ENCODE data around the gene SCTR.

SCTR gene

DNA sequence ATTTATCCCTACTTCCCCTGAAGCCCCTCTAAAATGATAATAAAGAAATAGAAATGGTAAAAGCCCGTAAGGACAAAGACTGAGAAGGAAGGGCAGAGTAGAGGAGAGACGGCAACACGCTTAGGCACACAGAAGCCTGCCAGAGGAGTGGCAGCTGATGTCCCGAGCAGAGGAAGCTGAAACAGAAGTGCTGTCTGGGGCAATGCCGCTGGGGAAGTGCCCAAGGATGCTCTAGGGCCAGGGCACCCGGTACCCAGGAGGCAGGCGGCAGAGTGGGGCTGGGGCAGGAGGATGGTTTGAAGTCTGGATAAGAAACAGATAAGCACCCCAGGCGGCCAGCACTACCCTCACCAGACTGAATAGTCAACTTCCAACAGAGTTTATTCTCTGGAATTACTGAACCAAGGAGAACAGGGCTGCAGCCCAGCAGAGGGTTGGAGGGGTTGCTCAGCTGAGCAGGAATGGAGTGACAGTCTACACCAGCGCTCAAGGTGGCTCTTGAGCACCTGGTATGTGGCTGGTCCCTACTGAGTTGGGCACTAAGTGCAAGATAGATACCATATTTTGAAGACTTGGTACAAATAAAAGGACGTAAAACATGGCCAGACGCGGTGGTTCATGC lies 70.2 kb downstream of the SCTR start:
- Histone ChIP-seq H3K9ac (ENCODE audit: low read length in 5 of 5) (no peak overlapping the region), H3K9me3 (ENCODE audit: control insufficient read depth in 5 of 5, low read length in 5 of 5) (peaks cover 0 to 2% (median 0%) of the 10 kb centered on the region in 5 donors), H3K4me3 (ENCODE audit: low read depth in 1 of 5, low read length in 5 of 5) (no peak overlapping the region), H3K36me3 (ENCODE audit: control insufficient read depth in 5 of 5, insufficient read depth in 5 of 5, low read length in 5 of 5) (no peaks in the 10 kb centered on the region), H3K4me1 (ENCODE audit: control insufficient read depth in 5 of 5, insufficient read depth in 5 of 5, low read length in 5 of 5) (peaks cover 0 to 12% (median 5%) of the 10 kb centered on the region in 5 donors), H3K27me3 (ENCODE audit: control insufficient read depth in 5 of 5, insufficient read depth in 4 of 5, low read length in 5 of 5) (no peaks in the 10 kb centered on the region), H3K27ac (ENCODE audit: low read depth, low read length) (no peak overlapping the region)

DNA sequence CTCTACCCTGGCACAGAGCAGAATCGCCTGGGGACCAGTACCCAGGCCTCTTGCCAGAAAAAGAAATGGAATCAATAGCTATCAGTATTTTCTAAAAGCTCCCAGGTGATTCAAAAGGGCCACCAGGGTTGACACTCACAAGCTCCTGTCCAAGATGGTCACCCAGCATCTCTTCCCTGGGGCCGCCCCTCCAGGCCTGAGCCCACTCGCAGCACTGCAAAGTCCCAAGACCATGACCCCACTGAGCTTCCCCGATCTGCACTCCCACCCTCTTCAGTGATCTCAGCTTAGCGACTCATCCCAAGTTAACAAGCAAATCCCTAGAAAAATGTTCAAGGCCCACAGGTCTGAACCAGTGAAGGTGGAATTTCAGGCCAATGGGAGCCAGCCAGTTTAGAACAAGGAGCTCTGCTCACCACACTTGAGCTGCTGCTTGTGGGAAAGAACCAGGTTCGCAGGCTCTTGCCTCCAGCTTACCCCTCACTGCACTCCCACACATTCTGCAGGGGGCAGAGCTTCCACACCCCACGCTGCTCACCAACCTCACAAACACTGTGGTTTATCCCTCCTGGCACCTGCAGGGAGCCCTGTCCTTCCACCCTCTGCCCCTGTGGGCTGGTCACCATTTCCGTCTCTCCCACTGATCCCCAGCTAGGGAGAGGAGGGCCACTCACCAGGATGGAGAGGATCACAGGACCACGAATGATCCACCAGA lies 72.8 kb downstream of the SCTR start:
- Histone ChIP-seq H3K36me3 (ENCODE audit: control insufficient read depth in 5 of 5, insufficient read depth in 5 of 5, low read length in 5 of 5) (no peaks in the 10 kb centered on the region), H3K9me3 (ENCODE audit: control insufficient read depth in 5 of 5, low read length in 5 of 5) (no peaks in the 10 kb centered on the region), H3K9ac (ENCODE audit: low read length in 5 of 5) (no peak overlapping the region), H3K4me1 (ENCODE audit: control insufficient read depth in 5 of 5, insufficient read depth in 5 of 5, low read length in 5 of 5) (peaks cover 0 to 15% (median 5%) of the 10 kb centered on the region in 5 donors), H3K27me3 (ENCODE audit: control insufficient read depth in 5 of 5, insufficient read depth in 4 of 5, low read length in 5 of 5) (no peaks in the 10 kb centered on the region), H3K27ac (ENCODE audit: low read depth, low read length) (no peak overlapping the region), H3K4me3 (ENCODE audit: low read depth in 1 of 5, low read length in 5 of 5) (no peak overlapping the region)

- Histone ChIP-seq H3K4me1 (ENCODE audit: control insufficient read depth in 5 of 5, insufficient read depth in 5 of 5, low read length in 5 of 5) (peaks cover 0 to 16% (median 5%) of the 10 kb centered on the region in 5 donors), H3K4me3 (ENCODE audit: low read depth in 1 of 5, low read length in 5 of 5) (no peak overlapping the region), H3K27me3 (ENCODE audit: control insufficient read depth in 5 of 5, insufficient read depth in 4 of 5, low read length in 5 of 5) (no peaks in the 10 kb centered on the region), H3K27ac (ENCODE audit: low read depth, low read length) (no peak overlapping the region), H3K9ac (ENCODE audit: low read length in 5 of 5) (no peak overlapping the region), H3K36me3 (ENCODE audit: control insufficient read depth in 5 of 5, insufficient read depth in 5 of 5, low read length in 5 of 5) (no peaks in the 10 kb centered on the region), H3K9me3 (ENCODE audit: control insufficient read depth in 5 of 5, low read length in 5 of 5) (no peaks in the 10 kb centered on the region)
Measured at GRCh38 chr2:119449521-119449920, 74.8 kb downstream of the SCTR start.

- H3K9ac ChIP-seq (ENCODE audit: low read length in 5 of 5) = no peak overlapping the region
- no peaks in the 10 kb centered on the region for H3K27me3 ChIP-seq (ENCODE audit: control insufficient read depth in 5 of 5, insufficient read depth in 4 of 5, low read length in 5 of 5)
- H3K36me3 ChIP-seq (ENCODE audit: control insufficient read depth in 5 of 5, insufficient read depth in 5 of 5, low read length in 5 of 5) = no peaks in the 10 kb centered on the region
- no peak overlapping the region for H3K27ac ChIP-seq (ENCODE audit: low read depth, low read length)
- H3K4me3 ChIP-seq (ENCODE audit: low read depth in 1 of 5, low read length in 5 of 5) = no peak overlapping the region
- H3K9me3 ChIP-seq (ENCODE audit: control insufficient read depth in 5 of 5, low read length in 5 of 5) = no peaks in the 10 kb centered on the region
- H3K4me1 ChIP-seq (ENCODE audit: control insufficient read depth in 5 of 5, insufficient read depth in 5 of 5, low read length in 5 of 5) = peaks cover 0 to 16% (median 5%) of the 10 kb centered on the region in 5 donors
Measured at GRCh38 chr2:119448427-119449141, 75.7 kb downstream of the SCTR start.

DNA sequence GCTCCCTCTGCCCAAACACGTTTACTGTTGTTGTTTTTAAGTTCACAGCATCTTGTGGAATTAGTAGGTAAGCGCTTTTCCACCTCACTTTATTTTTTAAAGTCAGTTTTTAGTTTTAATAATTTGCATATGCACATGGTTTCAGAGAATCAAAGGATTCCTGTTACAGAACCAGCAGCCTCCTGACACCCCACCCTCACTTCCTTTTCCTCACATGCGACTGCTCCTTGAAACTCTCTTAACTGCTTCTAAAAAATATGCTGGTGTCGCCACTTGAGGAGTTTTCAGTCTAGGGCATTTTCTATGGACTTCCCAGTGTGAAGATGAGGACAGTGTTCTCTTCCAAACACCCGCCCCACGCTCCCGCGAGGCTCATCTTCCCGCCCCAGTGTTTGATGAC lies 78.2 kb downstream of the SCTR start:
- Histone ChIP-seq H3K9ac (ENCODE audit: low read length in 5 of 5) (peak overlapping the region in 1 of 5 donors; percentile 17), H3K4me1 (ENCODE audit: control insufficient read depth in 5 of 5, insufficient read depth in 5 of 5, low read length in 5 of 5) (peaks cover 0 to 16% (median 2%) of the 10 kb centered on the region in 5 donors), H3K36me3 (ENCODE audit: control insufficient read depth in 5 of 5, insufficient read depth in 5 of 5, low read length in 5 of 5) (no peaks in the 10 kb centered on the region), H3K4me3 (ENCODE audit: low read depth in 1 of 5, low read length in 5 of 5) (no peak overlapping the region), H3K27me3 (ENCODE audit: control insufficient read depth in 5 of 5, insufficient read depth in 4 of 5, low read length in 5 of 5) (no peaks in the 10 kb centered on the region), H3K9me3 (ENCODE audit: control insufficient read depth in 5 of 5, low read length in 5 of 5) (no peaks in the 10 kb centered on the region), H3K27ac (ENCODE audit: low read depth, low read length) (no peak overlapping the region)

- H3K9me3 ChIP-seq (ENCODE audit: control insufficient read depth in 5 of 5, low read length in 5 of 5) = no peaks in the 10 kb centered on the region
- H3K36me3 ChIP-seq (ENCODE audit: control insufficient read depth in 5 of 5, insufficient read depth in 5 of 5, low read length in 5 of 5) = peaks cover 0 to 25% (median 21%) of the 10 kb centered on the region in 5 donors
- H3K4me3 ChIP-seq (ENCODE audit: low read depth in 1 of 5, low read length in 5 of 5) = no peak overlapping the region
- no peaks in the 10 kb centered on the region for H3K27me3 ChIP-seq (ENCODE audit: control insufficient read depth in 5 of 5, insufficient read depth in 4 of 5, low read length in 5 of 5)
- peaks cover 2 to 11% (median 9%) of the 10 kb centered on the region in 5 donors for H3K4me1 ChIP-seq (ENCODE audit: control insufficient read depth in 5 of 5, insufficient read depth in 5 of 5, low read length in 5 of 5)
- H3K27ac ChIP-seq (ENCODE audit: low read depth, low read length) = no peak overlapping the region
- no peak overlapping the region for H3K9ac ChIP-seq (ENCODE audit: low read length in 5 of 5)
Measured at GRCh38 chr2:119442850-119443249, 81.4 kb downstream of the SCTR start.

DNA sequence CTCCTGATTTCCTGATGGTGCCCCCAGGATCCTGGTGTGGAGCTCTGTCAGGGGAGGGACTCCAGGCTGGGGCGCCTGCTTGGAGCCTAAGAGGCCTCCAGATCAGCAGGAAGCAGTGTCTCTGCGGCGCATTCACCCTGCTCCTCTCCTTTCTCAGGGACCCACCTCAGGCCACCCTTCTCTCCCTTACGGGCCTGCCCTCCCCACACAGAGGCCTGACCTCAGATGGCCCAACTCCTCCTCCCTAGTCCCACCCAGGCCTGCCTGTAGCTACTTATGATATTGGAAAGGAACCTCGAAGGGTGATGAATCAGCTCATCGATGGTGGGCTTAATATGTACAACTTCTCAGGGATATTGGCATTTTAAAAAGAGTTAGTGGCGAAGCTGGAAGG lies 82.1 kb downstream of the SCTR start:
- Histone ChIP-seq H3K27ac (ENCODE audit: low read depth, low read length) (no peak overlapping the region), H3K4me3 (ENCODE audit: low read depth in 1 of 5, low read length in 5 of 5) (no peak overlapping the region), H3K4me1 (ENCODE audit: control insufficient read depth in 5 of 5, insufficient read depth in 5 of 5, low read length in 5 of 5) (peaks cover 2 to 17% (median 9%) of the 10 kb centered on the region in 5 donors), H3K9me3 (ENCODE audit: control insufficient read depth in 5 of 5, low read length in 5 of 5) (no peaks in the 10 kb centered on the region), H3K27me3 (ENCODE audit: control insufficient read depth in 5 of 5, insufficient read depth in 4 of 5, low read length in 5 of 5) (no peaks in the 10 kb centered on the region), H3K9ac (ENCODE audit: low read length in 5 of 5) (no peak overlapping the region), H3K36me3 (ENCODE audit: control insufficient read depth in 5 of 5, insufficient read depth in 5 of 5, low read length in 5 of 5) (peaks cover 0 to 31% (median 27%) of the 10 kb centered on the region in 5 donors)

GRCh38 chr2:119441376-119442225 lies 82.7 kb downstream of the SCTR start:
- Histone ChIP-seq H3K27me3 (ENCODE audit: control insufficient read depth in 5 of 5, insufficient read depth in 4 of 5, low read length in 5 of 5) (no peaks in the 10 kb centered on the region), H3K4me3 (ENCODE audit: low read depth in 1 of 5, low read length in 5 of 5) (no peak overlapping the region), H3K9me3 (ENCODE audit: control insufficient read depth in 5 of 5, low read length in 5 of 5) (no peaks in the 10 kb centered on the region), H3K27ac (ENCODE audit: low read depth, low read length) (peak overlapping the region; percentile 50), H3K36me3 (ENCODE audit: control insufficient read depth in 5 of 5, insufficient read depth in 5 of 5, low read length in 5 of 5) (peaks cover 0 to 37% (median 33%) of the 10 kb centered on the region in 5 donors), H3K9ac (ENCODE audit: low read length in 5 of 5) (no peak overlapping the region), H3K4me1 (ENCODE audit: control insufficient read depth in 5 of 5, insufficient read depth in 5 of 5, low read length in 5 of 5) (peaks cover 3 to 23% (median 8%) of the 10 kb centered on the region in 5 donors)

GRCh38 chr2:119440873-119441272 lies 83.4 kb downstream of the SCTR start:
- Histone ChIP-seq H3K36me3 (ENCODE audit: control insufficient read depth in 5 of 5, insufficient read depth in 5 of 5, low read length in 5 of 5) (peaks cover 0 to 42% (median 33%) of the 10 kb centered on the region in 5 donors), H3K4me3 (ENCODE audit: low read depth in 1 of 5, low read length in 5 of 5) (no peak overlapping the region), H3K27ac (ENCODE audit: low read depth, low read length) (peak overlapping the region; percentile 50), H3K27me3 (ENCODE audit: control insufficient read depth in 5 of 5, insufficient read depth in 4 of 5, low read length in 5 of 5) (no peaks in the 10 kb centered on the region), H3K4me1 (ENCODE audit: control insufficient read depth in 5 of 5, insufficient read depth in 5 of 5, low read length in 5 of 5) (peaks cover 3 to 31% (median 10%) of the 10 kb centered on the region in 5 donors), H3K9ac (ENCODE audit: low read length in 5 of 5) (no peak overlapping the region), H3K9me3 (ENCODE audit: control insufficient read depth in 5 of 5, low read length in 5 of 5) (no peaks in the 10 kb centered on the region)
